GM19035 (cell line): Measurements from ENCODE around the gene RND3.

Source experiments
- ATAC-seq: cut with Tn5 transposase; IDR thresholded peaks from one replicate; pipeline ENCODE4 v1.9.1; 2021; ENCODE audit not compliant: unreplicated experiment

RND3 gene

GRCh38 chr2:150445398-150445797 lies 42.1 kb downstream of the RND3 start:
- ATAC-seq: no peak

GRCh38 chr2:150442484-150442883 lies 45.0 kb downstream of the RND3 start:
- ATAC-seq: no peak

GRCh38 chr2:150441784-150442183 lies 45.7 kb downstream of the RND3 start:
- no peak for ATAC-seq

GRCh38 chr2:150441226-150441625 lies 46.2 kb downstream of the RND3 start:
- no peak for ATAC-seq

GRCh38 chr2:150438654-150439053 lies 48.8 kb downstream of the RND3 start:
- ATAC-seq: no peak

GRCh38 chr2:150438041-150438440 lies 49.4 kb downstream of the RND3 start:
- ATAC-seq: no peak

- ATAC-seq: no peak
These were observed 55.2 kb downstream of the RND3 start for GRCh38 chr2:150432312-150432625.

GRCh38 chr2:150431561-150432311 lies 55.7 kb downstream of the RND3 start:
- ATAC-seq: no peak

- ATAC-seq: no peak
These were observed 58.0 kb downstream of the RND3 start for GRCh38 chr2:150429384-150429961.

GRCh38 chr2:150428641-150429040 lies 58.8 kb downstream of the RND3 start:
- ATAC-seq: no peak

GRCh38 chr2:150427298-150427697 lies 60.2 kb downstream of the RND3 start:
- ATAC-seq: no peak

GRCh38 chr2:150426724-150427123 lies 60.7 kb downstream of the RND3 start:
- ATAC-seq: no peak

GRCh38 chr2:150426315-150426714 lies 61.2 kb downstream of the RND3 start:
- ATAC-seq: no peak

GRCh38 chr2:150425121-150425955 lies 62.1 kb downstream of the RND3 start:
- ATAC-seq: no peak

- ATAC-seq: no peak
These were observed 63.1 kb downstream of the RND3 start for GRCh38 chr2:150424406-150424805.

GRCh38 chr2:150421126-150421651 lies 66.3 kb downstream of the RND3 start:
- ATAC-seq: no peak

- no peak for ATAC-seq
These were observed 68.6 kb downstream of the RND3 start for GRCh38 chr2:150418916-150419315.
